ENCODE results near the gene TRIM38. TPM values are rescaled to one million over a fixed set of nuclear protein-coding genes. Genes with fewer than 3 reads are reported as not detected.
"Not testable (repeated sequence)": the region's sequence is repeated elsewhere in the genome, so short reads cannot be mapped to it uniquely, and the experiment has no call there.

TRIM38 gene
- total RNA-seq, 4 donors from 2014 or later, result 9.4 to 14.4 (median 9.9) TPM

DNA sequence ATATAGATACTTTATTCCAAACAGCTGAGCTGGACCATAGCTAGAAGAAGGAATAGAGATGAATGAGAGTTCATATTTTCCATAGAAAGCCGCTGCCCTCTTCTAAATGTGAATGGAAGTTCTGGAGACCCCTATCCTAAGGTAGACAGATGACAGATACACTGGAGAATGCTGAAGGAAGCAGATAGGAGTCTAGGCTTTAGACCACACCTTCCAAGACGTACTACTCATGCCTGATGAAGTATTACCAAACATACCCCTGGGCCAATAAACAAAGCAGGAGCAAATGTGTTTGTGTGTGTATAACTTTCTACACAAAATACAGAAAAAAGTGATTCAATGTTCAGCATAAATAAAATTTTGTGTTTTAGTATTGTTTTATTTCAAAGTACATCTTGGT is 23.0 kb upstream of the TRIM38 start:
- H3K9me3 ChIP-seq, result no peaks in the 10 kb centered on the region
- H3K4me1 ChIP-seq, result no peaks in the 10 kb centered on the region
- no peaks in the 10 kb centered on the region for H3K27me3 ChIP-seq
- no peak overlapping the region for H3K27ac ChIP-seq
- no peaks in the 10 kb centered on the region for H3K36me3 ChIP-seq
- WGBS, 2 donors (ENCODE audit: low coverage in 1 of 2), result 72 to 88% methylated on average over 2 of the region's 2 CpGs
- TF ChIP-seq, protein P1, sequence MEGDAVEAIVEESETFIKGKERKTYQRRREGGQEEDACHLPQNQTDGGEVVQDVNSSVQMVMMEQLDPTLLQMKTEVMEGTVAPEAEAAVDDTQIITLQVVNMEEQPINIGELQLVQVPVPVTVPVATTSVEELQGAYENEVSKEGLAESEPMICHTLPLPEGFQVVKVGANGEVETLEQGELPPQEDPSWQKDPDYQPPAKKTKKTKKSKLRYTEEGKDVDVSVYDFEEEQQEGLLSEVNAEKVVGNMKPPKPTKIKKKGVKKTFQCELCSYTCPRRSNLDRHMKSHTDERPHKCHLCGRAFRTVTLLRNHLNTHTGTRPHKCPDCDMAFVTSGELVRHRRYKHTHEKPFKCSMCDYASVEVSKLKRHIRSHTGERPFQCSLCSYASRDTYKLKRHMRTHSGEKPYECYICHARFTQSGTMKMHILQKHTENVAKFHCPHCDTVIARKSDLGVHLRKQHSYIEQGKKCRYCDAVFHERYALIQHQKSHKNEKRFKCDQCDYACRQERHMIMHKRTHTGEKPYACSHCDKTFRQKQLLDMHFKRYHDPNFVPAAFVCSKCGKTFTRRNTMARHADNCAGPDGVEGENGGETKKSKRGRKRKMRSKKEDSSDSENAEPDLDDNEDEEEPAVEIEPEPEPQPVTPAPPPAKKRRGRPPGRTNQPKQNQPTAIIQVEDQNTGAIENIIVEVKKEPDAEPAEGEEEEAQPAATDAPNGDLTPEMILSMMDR (IDR thresholded peaks at IDR 0.05), result no peak
- no peak for TF ChIP-seq POLR2AphosphoS5 (IDR thresholded peaks at IDR 0.05)
- no peak for TF ChIP-seq POLR2A (IDR thresholded peaks at IDR 0.05)
- no peak for TF ChIP-seq EP300 (IDR thresholded peaks at IDR 0.05; ENCODE audit: low read depth)
- no peak for DNase-seq
- H3K4me3 ChIP-seq, result no peak overlapping the region
- intact Hi-C loops (cut with DNase I; ENCODE audit: low total_unique reads), result no loop called here
- in situ Hi-C loops (cut with MboI; ENCODE audit: low pct_ligation_motif_present in 1 of 4, low pct_unique_long_range_greater_than_20kb in 1 of 4, low sequenced_read_pairs in 3 of 4), result no loop called here

DNA sequence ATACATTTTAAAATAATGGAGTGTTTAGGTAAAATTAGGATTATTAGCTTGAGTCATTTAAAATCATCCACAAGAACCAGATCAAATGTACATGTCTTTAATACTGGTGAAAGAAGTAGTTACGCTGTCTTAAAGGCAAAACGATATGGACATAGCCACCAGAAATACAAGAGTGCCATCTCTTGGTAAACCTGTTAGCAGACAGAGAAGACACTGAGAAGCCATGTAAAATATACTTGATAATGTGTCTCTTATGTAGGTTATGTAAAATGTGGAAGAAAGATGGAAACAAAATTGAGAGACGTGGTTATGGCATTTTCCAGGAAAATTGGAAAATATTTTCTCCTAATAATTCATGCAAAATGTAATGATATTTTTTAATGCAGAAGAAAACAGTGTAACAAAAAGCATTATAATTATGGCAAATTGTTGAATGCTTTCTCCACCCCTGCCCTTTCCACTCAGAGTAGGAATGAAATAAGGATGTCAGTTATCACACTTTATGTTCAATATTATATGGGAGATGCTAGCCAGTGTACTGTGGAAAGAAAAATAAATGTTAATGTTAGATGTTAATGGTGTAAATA is 19.9 kb upstream of the TRIM38 start:
- Histone ChIP-seq H3K9me3 (no peaks in the 10 kb centered on the region), H3K27ac (no peak overlapping the region), H3K27me3 (no peaks in the 10 kb centered on the region), H3K4me1 (no peaks in the 10 kb centered on the region), H3K4me3 (no peak overlapping the region), H3K36me3 (no peaks in the 10 kb centered on the region)
- 41 to 43% methylated on average over 3 of the region's 3 CpGs for WGBS, 2 donors (ENCODE audit: low coverage in 1 of 2)
- TF ChIP-seq EP300 (IDR thresholded peaks at IDR 0.05; ENCODE audit: low read depth), result no peak
- no peak for TF ChIP-seq POLR2A (IDR thresholded peaks at IDR 0.05)
- TF ChIP-seq, protein P1 (IDR thresholded peaks at IDR 0.05), result peak in 4 of 5 experiments; percentile 13 to 28 (median 26)
- DNase-seq, result no peak
- in situ Hi-C loops (cut with MboI; ENCODE audit: low pct_ligation_motif_present in 1 of 4, low pct_unique_long_range_greater_than_20kb in 1 of 4, low sequenced_read_pairs in 3 of 4) (no loop called here), intact Hi-C loops (cut with DNase I; ENCODE audit: low total_unique reads) (no loop called here)

DNA sequence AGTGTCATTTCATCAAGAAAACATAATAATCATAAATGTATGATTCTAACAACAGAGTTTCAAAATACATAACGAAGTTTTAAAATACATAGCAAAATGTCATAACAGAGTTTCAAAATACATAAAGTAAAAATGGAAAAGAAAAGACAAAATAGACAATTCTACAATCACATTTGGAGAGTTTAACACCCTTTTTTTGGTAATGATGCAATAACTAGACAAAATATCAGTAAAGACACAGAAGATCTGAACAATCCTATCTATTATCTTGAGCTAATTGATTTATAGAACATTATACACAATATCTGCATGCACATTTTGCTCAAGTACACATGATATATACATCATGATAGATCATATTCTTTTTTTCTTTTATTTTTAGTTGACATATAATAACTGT is 18.7 kb upstream of the TRIM38 start:
- in situ Hi-C loops (cut with MboI; ENCODE audit: low pct_ligation_motif_present in 1 of 4, low pct_unique_long_range_greater_than_20kb in 1 of 4, low sequenced_read_pairs in 3 of 4), result no loop called here
- H3K36me3 ChIP-seq, result no peaks in the 10 kb centered on the region
- H3K4me1 ChIP-seq, result no peaks in the 10 kb centered on the region
- no peak overlapping the region for H3K4me3 ChIP-seq
- H3K27ac ChIP-seq, result no peak overlapping the region
- H3K9me3 ChIP-seq, result no peaks in the 10 kb centered on the region
- 81 to 88% methylated on average over 1 of the region's 1 CpG for WGBS, 2 donors (ENCODE audit: low coverage in 1 of 2)
- H3K27me3 ChIP-seq, result no peaks in the 10 kb centered on the region
- no peak for DNase-seq
- TF ChIP-seq POLR2AphosphoS5 (IDR thresholded peaks at IDR 0.05) (no peak), EP300 (IDR thresholded peaks at IDR 0.05; ENCODE audit: low read depth) (no peak), POLR2A (IDR thresholded peaks at IDR 0.05) (no peak)
- TF ChIP-seq, protein P1 (IDR thresholded peaks at IDR 0.05), result no peak
- intact Hi-C loops (cut with DNase I; ENCODE audit: low total_unique reads), result no loop called here

DNA sequence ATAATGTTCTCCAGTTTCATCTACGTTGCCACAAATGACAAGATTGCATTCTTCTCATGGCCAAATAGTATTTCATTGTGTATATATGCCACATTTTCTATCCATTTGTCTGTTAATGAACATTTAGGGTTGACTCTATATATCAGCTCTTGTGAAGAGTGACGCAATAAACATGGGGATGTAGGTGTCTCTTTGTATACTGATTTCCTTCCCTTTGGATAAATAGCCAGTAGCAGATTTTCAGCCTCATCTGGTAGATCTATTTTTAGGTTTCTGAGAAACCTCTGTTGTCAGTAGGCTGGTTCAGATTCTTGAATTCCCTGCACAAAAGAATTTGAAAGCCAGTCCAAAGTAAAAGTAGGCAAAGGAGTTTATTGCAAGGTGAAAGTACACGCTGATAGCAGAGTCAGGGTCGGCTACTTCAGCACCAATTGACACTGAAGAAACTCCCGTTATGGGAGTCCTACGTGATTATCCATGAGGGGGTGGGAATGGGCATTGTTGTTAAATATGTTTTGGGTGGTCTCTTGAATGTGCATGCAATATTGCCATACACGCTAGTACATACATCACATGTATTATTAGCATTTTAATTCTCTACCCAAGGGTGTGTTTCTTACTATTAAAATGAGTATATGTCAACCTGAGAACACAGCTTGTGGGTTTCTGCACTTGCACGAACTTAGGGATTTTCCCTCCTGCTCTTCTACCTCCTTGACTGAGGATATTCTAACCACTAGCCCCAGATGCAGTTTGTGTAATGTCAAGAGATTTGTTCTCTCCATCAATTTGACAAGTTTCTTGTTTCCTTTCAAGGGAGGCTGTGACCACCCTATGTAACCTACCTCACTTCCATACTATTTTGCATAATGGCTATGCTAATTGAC is 17.7 kb upstream of the TRIM38 start:
- H3K36me3 ChIP-seq, result no peaks in the 10 kb centered on the region
- H3K27ac ChIP-seq, result no peak overlapping the region
- H3K27me3 ChIP-seq, result no peaks in the 10 kb centered on the region
- intact Hi-C loops (cut with DNase I; ENCODE audit: low total_unique reads) (no loop called here), in situ Hi-C loops (cut with MboI; ENCODE audit: low pct_ligation_motif_present in 1 of 4, low pct_unique_long_range_greater_than_20kb in 1 of 4, low sequenced_read_pairs in 3 of 4) (no loop called here)
- no peak for TF ChIP-seq EP300 (IDR thresholded peaks at IDR 0.05; ENCODE audit: low read depth)
- TF ChIP-seq POLR2A (IDR thresholded peaks at IDR 0.05), result no peak
- TF ChIP-seq POLR2AphosphoS5 (IDR thresholded peaks at IDR 0.05), result no peak
- TF ChIP-seq, protein P1 (IDR thresholded peaks at IDR 0.05), result no peak
- H3K4me1 ChIP-seq, result no peaks in the 10 kb centered on the region
- no peak overlapping the region for H3K4me3 ChIP-seq
- DNase-seq, result no peak
- 56 to 57% methylated on average over 7 to 8 of the region's 8 CpGs for WGBS, 2 donors (ENCODE audit: low coverage in 1 of 2)
- H3K9me3 ChIP-seq, result no peaks in the 10 kb centered on the region

DNA sequence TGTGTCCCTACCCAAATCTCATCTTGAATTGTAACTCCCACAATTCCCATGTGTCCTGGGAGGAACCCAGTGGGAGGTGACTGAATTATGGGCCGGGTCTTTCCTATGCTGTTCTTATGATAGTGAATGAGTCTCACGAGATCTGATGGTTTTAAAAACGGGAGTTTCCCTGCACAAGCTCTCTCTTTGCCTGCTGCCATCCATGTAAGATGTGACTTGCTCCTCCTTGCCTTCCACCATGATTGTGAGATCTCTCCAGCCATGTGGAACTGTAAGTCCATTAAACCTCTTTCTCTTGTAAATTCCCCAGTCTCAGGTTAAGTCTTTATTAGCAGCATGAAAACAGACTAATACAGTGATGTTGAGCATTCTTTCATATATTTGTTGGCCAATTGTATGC is 16.9 kb upstream of the TRIM38 start:
- H3K27me3 ChIP-seq; H3K27ac ChIP-seq; DNase-seq; H3K9me3 ChIP-seq; H3K4me1 ChIP-seq; H3K36me3 ChIP-seq; intact Hi-C loops (cut with DNase I; ENCODE audit: low total_unique reads); H3K4me3 ChIP-seq; in situ Hi-C loops (cut with MboI; ENCODE audit: low pct_ligation_motif_present in 1 of 4, low pct_unique_long_range_greater_than_20kb in 1 of 4, low sequenced_read_pairs in 3 of 4): not testable (repeated sequence)
- WGBS, 2 donors (ENCODE audit: low coverage in 1 of 2), result 82 to 83% methylated on average over 1 to 3 of the region's 3 CpGs

All from transverse colon (tissue), 4 donors.